Measurements from ENCODE around the gene CIRBP.
"Not testable (repeated sequence)": the region's sequence is repeated elsewhere in the genome, so short reads cannot be mapped to it uniquely, and the experiment has no call there.

CIRBP gene

DNA sequence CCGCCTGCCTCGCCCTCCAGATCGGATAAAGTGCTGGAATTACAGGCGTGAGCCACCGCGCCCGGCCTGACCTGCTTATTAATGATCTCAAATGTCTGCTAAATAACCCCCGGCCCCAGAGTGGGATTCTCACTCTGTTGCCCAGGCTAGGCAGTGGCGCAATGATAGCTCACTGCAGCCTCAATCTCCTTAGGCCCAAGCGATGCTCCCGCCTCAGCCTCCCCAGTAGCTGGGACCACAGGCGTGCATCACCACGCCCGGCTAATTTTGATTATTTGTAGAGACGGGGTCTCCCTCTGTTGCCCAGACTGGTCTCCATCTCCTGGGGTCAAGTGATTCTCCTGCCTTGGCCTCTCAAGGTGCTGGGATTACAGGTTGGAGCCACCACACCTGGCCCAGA is 28.2 kb upstream of the CIRBP start:
- no peak for DNase-seq (ENCODE audit: extremely low read depth, low read depth)
- TF ChIP-seq, protein P1, sequence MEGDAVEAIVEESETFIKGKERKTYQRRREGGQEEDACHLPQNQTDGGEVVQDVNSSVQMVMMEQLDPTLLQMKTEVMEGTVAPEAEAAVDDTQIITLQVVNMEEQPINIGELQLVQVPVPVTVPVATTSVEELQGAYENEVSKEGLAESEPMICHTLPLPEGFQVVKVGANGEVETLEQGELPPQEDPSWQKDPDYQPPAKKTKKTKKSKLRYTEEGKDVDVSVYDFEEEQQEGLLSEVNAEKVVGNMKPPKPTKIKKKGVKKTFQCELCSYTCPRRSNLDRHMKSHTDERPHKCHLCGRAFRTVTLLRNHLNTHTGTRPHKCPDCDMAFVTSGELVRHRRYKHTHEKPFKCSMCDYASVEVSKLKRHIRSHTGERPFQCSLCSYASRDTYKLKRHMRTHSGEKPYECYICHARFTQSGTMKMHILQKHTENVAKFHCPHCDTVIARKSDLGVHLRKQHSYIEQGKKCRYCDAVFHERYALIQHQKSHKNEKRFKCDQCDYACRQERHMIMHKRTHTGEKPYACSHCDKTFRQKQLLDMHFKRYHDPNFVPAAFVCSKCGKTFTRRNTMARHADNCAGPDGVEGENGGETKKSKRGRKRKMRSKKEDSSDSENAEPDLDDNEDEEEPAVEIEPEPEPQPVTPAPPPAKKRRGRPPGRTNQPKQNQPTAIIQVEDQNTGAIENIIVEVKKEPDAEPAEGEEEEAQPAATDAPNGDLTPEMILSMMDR (IDR thresholded peaks at IDR 0.05; ENCODE audit: low read depth, low read length), result no peak

DNA sequence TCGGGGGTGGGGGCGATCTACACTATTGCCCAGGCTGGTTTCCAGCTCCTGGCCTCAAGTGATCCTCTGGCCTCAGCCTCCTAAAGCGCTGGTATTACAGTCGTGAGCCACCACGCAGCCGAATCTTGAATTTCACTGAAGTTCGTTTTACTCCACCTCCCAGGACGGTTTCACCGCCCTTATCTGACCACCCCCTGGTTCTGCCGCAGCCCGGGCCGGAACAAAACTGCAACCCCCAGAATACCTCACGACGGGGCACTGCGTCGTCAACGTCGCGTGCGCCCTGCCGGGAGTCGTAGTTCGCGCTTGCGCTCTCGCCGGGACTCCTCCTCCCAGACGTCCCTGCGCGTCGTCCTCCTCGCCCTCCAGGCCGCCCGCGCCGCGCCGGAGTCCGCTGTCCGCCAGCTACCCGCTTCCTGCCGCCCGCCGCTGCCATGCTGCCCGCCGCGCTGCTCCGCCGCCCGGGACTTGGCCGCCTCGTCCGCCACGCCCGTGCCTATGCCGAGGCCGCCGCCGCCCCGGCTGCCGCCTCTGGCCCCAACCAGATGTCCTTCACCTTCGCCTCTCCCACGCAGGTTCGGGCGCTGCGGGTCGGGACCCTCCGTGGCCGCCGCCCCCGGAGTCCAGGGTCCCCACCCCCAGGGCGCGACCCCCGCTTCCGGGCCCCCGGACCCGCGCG is 27.6 kb upstream of the CIRBP start, which contains the start of gene ATP5F1D:
TSS of gene ATP5F1D (plus strand) at position 335 of the 679 bp plus-strand sequence. CDS start at position 435, 100 bp downstream.
- DNase-seq (ENCODE audit: extremely low read depth, low read depth), result peak; percentile 85
- TF ChIP-seq, protein P1 (IDR thresholded peaks at IDR 0.05; ENCODE audit: low read depth, low read length), result no peak

DNA sequence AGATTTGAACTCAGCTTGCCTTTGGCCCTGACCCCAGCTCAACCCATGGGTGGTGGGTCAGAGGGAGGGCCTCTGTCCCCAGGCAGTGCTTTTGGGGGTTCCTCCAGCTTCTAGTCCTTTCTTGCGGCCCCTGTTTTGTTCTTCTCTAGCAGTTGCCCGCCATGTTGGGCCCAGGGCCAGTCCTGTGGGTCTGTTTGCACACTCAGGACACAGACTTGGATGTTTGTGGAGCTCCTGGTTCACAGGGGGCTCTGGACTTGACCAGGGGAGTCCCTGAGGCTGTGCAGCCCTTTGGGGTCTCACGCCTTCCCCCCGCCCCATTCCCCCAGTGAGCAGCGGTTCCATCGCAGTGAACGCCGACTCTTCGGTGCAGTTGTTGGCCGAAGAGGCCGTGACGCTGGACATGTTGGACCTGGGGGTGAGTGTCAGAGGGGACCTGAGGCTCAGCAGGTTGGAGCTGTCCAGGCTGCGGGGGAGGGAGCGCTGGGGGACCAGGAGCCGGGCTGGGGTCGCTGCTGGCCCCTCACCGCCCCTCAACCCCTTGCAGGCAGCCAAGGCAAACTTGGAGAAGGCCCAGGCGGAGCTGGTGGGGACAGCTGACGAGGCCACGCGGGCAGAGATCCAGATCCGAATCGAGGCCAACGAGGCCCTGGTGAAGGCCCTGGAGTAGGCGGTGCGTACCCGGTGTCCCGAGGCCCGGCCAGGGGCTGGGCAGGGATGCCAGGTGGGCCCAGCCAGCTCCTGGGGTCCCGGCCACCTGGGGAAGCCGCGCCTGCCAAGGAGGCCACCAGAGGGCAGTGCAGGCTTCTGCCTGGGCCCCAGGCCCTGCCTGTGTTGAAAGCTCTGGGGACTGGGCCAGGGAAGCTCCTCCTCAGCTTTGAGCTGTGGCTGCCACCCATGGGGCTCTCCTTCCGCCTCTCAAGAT is 25.1 kb upstream of the CIRBP start:
- DNase-seq (ENCODE audit: extremely low read depth, low read depth), result peak; percentile 65
- TF ChIP-seq, protein P1 (IDR thresholded peaks at IDR 0.05; ENCODE audit: low read depth, low read length), result peak; percentile 97

DNA sequence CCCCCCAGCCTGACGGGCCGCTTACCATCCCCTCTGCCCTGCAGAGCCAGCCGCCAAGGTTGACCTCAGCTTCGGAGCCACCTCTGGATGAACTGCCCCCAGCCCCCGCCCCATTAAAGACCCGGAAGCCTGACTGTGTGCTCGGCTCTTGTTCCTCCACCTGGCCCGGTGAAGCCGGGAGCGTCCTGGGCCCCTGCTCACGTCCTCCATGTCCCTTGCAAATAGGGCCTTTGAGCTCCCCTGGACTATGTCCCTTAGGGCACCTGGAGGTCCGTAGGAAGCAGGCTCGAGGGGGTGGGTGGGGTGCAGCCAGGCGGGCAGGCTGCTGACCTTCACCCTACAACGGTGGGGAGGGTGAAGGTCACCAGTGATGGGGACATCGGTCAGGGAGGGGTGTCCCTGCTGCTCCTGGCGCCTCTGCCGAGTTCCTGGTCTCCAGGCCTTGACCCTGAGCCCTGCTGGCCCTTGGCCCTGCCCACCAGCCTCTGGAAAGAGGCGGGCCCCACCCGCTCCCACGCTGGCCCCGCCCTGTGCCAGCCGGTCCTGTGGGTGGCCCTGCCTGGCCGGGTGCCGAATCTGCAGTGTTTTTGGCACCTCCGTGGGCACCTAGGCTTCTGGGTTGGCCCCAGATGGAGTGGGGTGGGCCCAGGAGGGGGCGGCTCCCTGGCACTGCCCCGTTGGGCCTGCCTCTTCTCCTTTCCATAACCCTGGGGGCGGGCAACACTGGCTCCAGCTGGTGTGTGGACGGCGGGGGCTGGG is 24.3 kb upstream of the CIRBP start:
- no peak for DNase-seq (ENCODE audit: extremely low read depth, low read depth)

DNA sequence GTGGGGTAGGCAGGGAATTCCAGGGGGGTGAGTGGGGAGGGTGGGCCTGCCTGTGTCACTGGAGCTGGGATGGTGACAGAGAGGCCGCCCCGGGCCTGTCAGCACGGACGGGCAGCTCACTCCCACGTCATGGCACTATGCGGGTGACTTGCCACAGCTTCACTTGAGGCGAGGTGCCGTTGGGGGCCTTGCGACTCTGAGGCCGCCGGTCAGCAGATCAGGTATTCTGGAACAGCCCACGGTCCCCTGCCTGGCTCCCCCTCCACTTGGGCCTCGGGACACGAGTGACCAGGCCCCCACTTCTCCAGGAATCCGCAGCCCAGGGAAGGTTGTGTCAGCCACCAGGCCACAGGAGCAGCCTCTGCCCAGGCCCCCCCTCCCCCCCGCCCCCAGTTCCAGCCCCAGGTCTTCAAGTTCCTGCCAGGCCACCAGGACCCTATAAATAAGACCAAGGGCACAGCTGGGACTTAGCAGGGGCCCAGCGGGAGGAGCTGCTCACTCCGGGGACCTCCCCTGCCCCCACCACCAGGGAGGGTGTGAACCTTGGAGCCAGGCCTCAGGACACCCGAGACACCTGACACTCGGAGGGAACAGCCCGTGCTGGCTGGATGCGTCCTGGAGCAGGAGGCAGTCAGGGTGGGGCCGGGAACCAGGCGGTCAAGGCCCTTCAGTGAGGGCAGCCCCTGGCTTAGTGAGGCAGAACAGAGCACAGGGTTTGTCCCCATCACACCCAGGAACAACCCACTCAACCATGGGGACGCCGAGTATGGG is 23.5 kb upstream of the CIRBP start:
- no peak for DNase-seq (ENCODE audit: extremely low read depth, low read depth)
- TF ChIP-seq, protein P1 (IDR thresholded peaks at IDR 0.05; ENCODE audit: low read depth, low read length), result no peak

More for the DNA sequence above, 24.3 kb upstream of the CIRBP start:
- TF ChIP-seq, protein P1 (IDR thresholded peaks at IDR 0.05; ENCODE audit: low read depth, low read length), result no peak

DNA sequence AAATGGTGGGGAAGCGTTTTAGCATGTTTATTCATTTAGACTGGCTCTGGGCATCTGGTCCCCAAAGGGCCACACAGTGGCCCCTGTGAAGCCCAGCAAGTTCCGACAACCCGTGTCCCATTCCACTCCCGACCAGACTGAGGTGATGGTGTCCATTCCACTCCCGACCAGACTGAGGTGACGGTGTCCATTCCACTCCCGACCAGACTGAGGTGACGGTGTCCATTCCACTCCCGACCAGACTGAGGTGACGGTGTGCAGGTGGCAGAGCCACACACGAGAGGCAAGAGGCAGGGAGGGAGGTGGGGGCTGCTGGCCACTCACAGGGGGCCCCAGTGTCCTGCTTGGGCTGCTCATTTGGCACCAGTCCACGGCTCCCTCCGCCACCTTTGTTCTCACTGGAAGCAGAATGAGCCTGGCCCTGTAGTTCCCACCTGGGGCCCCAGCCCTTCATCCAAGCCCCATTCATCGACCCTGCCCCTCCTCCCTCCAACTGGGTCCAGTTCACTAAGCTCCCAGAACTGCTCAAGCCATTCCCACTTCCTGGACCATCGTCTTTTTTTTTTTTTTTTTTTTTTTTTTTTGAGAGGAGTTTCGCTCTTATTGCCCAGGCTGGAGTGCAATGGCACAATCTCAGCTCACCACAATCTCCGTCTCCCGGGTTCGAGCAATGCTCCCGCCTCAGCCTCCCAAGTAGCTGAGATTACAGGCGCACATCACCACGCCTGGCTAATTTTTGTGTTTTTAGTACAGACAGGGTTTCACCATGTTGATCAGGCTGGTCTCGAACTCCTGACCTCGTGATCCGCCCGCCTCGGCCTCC is 22.7 kb upstream of the CIRBP start:
- DNase-seq (ENCODE audit: extremely low read depth, low read depth), result not testable (repeated sequence)
